AG10803 (cell line): ENCODE data around the gene SUPT3H.
A peak's percentile ranks its signal among the peaks of the same experiment; 100 is the strongest.
"Not testable (repeated sequence)": the region's sequence is repeated elsewhere in the genome, so short reads cannot be mapped to it uniquely, and the experiment has no call there.

Source experiments
- DNase-seq: peaks from one replicate; pipeline ENCODE4 v3.0.0; 2010; ENCODE audit warnings: low read depth
- H3K4me3 ChIP-seq: 2 replicates; pipeline ENCODE4 v1.5.1; 2011; ENCODE audit warnings: mild to moderate bottlenecking, low read length, control low read depth
- CTCF ChIP-seq: conservative IDR thresholded peaks from 2 replicates; pipeline ENCODE4 v1.5.1; 2011; ENCODE audit warnings: mild to moderate bottlenecking, low read length, control low read depth, inconsistent platforms

Gene SUPT3H

GRCh38 chr6:44918671-44919296 lies 458.9 kb downstream of the SUPT3H start:
- no peak overlapping the region for H3K4me3 ChIP-seq
- DNase-seq: peak; percentile 72
- no peak for TF ChIP-seq CTCF

GRCh38 chr6:44917430-44917829 lies 460.3 kb downstream of the SUPT3H start:
- no peak for DNase-seq
- no peak for TF ChIP-seq CTCF
- H3K4me3 ChIP-seq: no peak overlapping the region

GRCh38 chr6:44915111-44915510 lies 462.6 kb downstream of the SUPT3H start:
- TF ChIP-seq CTCF: no peak
- H3K4me3 ChIP-seq: no peak overlapping the region
- peak; percentile 12 for DNase-seq

- no peak for DNase-seq
- TF ChIP-seq CTCF: no peak
Observed at GRCh38 chr6:44914141-44914540, 463.6 kb downstream of the SUPT3H start.

GRCh38 chr6:44906761-44907160 lies 471.0 kb downstream of the SUPT3H start:
- no peak for DNase-seq
- TF ChIP-seq CTCF: no peak
- H3K4me3 ChIP-seq: no peak overlapping the region

More at GRCh38 chr6:44914141-44914540, 463.6 kb downstream of the SUPT3H start:
- no peak overlapping the region for H3K4me3 ChIP-seq

GRCh38 chr6:44900358-44900757 lies 477.4 kb downstream of the SUPT3H start:
- not testable (repeated sequence) for DNase-seq, H3K4me3 ChIP-seq

GRCh38 chr6:44898296-44898930 lies 479.3 kb downstream of the SUPT3H start:
- TF ChIP-seq CTCF: no peak
- peak; percentile 93 for DNase-seq
- no peak overlapping the region for H3K4me3 ChIP-seq
